Hepatocyte (in vitro differentiated cells): ENCODE measurements around the gene ARHGAP42. TPM values are rescaled to one million over a fixed set of nuclear protein-coding genes. Genes with fewer than 3 reads are reported as not detected.
A peak's percentile ranks its signal among the peaks of the same experiment; 100 is the strongest.

Experiments used
- DNase-seq: peaks from one replicate; pipeline ENCODE4 v3.0.0-alpha.2; 2016; ENCODE audit warnings: low spot score
- H2AFZ ChIP-seq: fragments of 200-600 bp; sonication (generic); 2 replicates; pipeline ENCODE4 v1.6.0; 2016; ENCODE audit warnings: antibody characterized with exemption, mild to moderate bottlenecking
- H3K27ac ChIP-seq: fragments of 200-600 bp; sonication (generic); 2 replicates; pipeline ENCODE4 v1.5.1; 2016; ENCODE audit warnings: mild to moderate bottlenecking
- H3K27me3 ChIP-seq: fragments of 200-600 bp; sonication (generic); 2 replicates; pipeline ENCODE4 v1.6.1; 2016
- H3K36me3 ChIP-seq: fragments of 200-600 bp; sonication (generic); replicated peaks from 2 replicates; pipeline ENCODE4 v1.5.1; 2016; ENCODE audit warnings: low read depth; ENCODE audit not compliant: insufficient read depth
- H3K4me1 ChIP-seq: fragments of 200-600 bp; sonication (generic); 2 replicates; pipeline ENCODE4 v1.5.1; 2016; ENCODE audit warnings: mild to moderate bottlenecking, moderate library complexity; ENCODE audit not compliant: insufficient read depth
- H3K4me2 ChIP-seq: fragments of 200-600 bp; sonication (generic); 2 replicates; pipeline ENCODE4 v1.6.0; 2016
- H3K4me3 ChIP-seq: fragments of 200-600 bp; sonication (generic); 2 replicates; pipeline ENCODE4 v1.5.1; 2016; ENCODE audit warnings: mild to moderate bottlenecking
- H3K79me2 ChIP-seq: fragments of 200-600 bp; sonication (generic); 2 replicates; pipeline ENCODE4 v1.6.0; 2017; ENCODE audit warnings: mild to moderate bottlenecking
- H3K9me2 ChIP-seq: fragments of 200-600 bp; sonication (generic); replicated peaks from 2 replicates; pipeline ENCODE4 v1.6.0; 2017; ENCODE audit warnings: mild to moderate bottlenecking; ENCODE audit not compliant: insufficient read depth
- H3K9me3 ChIP-seq: fragments of 200-600 bp; sonication (generic); 2 replicates; pipeline ENCODE4 v1.5.1; 2016; ENCODE audit warnings: low read depth, mild to moderate bottlenecking
- H4K20me1 ChIP-seq: fragments of 200-600 bp; sonication (generic); 2 replicates; pipeline ENCODE4 v1.6.0; 2016; ENCODE audit warnings: mild to moderate bottlenecking; ENCODE audit not compliant: insufficient read depth, poor library complexity, severe bottlenecking
- EZH2 ChIP-seq: fragments of 200-600 bp; sonication (generic); IDR thresholded peaks from 2 replicates; pipeline ENCODE4 v1.6.1; 2016; ENCODE audit warnings: antibody characterized with exemption, mild to moderate bottlenecking, borderline replicate concordance
- EZH2phosphoT487 ChIP-seq: fragments of 200-600 bp; sonication (generic); IDR thresholded peaks from one replicate; pipeline ENCODE4 v1.6.1; 2018; ENCODE audit warnings: antibody characterized with exemption, mild to moderate bottlenecking, low read depth, moderate library complexity; ENCODE audit not compliant: unreplicated experiment, severe bottlenecking
- WGBS: methylation state at CpG from one replicate; pipeline ENCODE4 v1.1.6; 2016; ENCODE audit warnings: low lambda C conversion rate; ENCODE audit errors: missing lambda C conversion rate; 5-methylcytosine and 5-hydroxymethylcytosine counted together
- polyA plus RNA-seq: library from polyadenylated mRNA; unstranded; fragments of >200 nt; fragmentation: Nextera tagmentation; extraction: Ambion mirVana; gene quantifications from 2 replicates; pipeline ENCODE4 v1.2.1, GENCODE V29; 2016
- total RNA-seq: library from RNA; depleted of rRNA; stranded (reverse); fragments of >200 nt; gene quantifications from 2 replicates; pipeline ENCODE4 v1.2.3, GENCODE V29; 2014
- TF ChIP-seq, protein P1 (sequence below): fragments of 200-600 bp; sonication (generic); IDR thresholded peaks from 2 replicates; pipeline ENCODE4 v1.5.1; 2016; ENCODE audit warnings: antibody characterized with exemption, mild to moderate bottlenecking; ENCODE audit not compliant: poor library complexity

The ARHGAP42 gene
- total and polyA plus RNA-seq, 2 experiments from 2014 or later: 8.7 to 26.5 TPM

GRCh38 chr11:100677796-100678195 lies 9.3 kb upstream of the ARHGAP42 start:
- Histone ChIP-seq H4K20me1 (no peaks in the 10 kb centered on the region), H3K4me2 (no peak overlapping the region), H3K9me2 (no peaks in the 10 kb centered on the region), H3K36me3 (no peaks in the 10 kb centered on the region), H3K4me1 (no peaks in the 10 kb centered on the region), H2AFZ (no peak overlapping the region), H3K27ac (no peak overlapping the region), H3K4me3 (no peak overlapping the region), H3K79me2 (no peaks in the 10 kb centered on the region), H3K27me3 (no peaks in the 10 kb centered on the region), H3K9me3 (no peaks in the 10 kb centered on the region)
- no peak for DNase-seq
- 86% methylated on average over 1 of the region's 1 CpG for WGBS
- TF ChIP-seq EZH2phosphoT487 (no peak), EZH2 (no peak)
- TF ChIP-seq, protein P1, sequence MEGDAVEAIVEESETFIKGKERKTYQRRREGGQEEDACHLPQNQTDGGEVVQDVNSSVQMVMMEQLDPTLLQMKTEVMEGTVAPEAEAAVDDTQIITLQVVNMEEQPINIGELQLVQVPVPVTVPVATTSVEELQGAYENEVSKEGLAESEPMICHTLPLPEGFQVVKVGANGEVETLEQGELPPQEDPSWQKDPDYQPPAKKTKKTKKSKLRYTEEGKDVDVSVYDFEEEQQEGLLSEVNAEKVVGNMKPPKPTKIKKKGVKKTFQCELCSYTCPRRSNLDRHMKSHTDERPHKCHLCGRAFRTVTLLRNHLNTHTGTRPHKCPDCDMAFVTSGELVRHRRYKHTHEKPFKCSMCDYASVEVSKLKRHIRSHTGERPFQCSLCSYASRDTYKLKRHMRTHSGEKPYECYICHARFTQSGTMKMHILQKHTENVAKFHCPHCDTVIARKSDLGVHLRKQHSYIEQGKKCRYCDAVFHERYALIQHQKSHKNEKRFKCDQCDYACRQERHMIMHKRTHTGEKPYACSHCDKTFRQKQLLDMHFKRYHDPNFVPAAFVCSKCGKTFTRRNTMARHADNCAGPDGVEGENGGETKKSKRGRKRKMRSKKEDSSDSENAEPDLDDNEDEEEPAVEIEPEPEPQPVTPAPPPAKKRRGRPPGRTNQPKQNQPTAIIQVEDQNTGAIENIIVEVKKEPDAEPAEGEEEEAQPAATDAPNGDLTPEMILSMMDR: no peak

- WGBS: 60% methylated on average over 7 of the region's 7 CpGs
- Histone ChIP-seq H3K4me2 (no peak overlapping the region), H3K79me2 (no peaks in the 10 kb centered on the region), H2AFZ (peak overlapping the region; percentile 17), H3K4me1 (no peaks in the 10 kb centered on the region), H4K20me1 (no peaks in the 10 kb centered on the region), H3K9me2 (no peaks in the 10 kb centered on the region), H3K27me3 (no peaks in the 10 kb centered on the region), H3K27ac (no peak overlapping the region), H3K4me3 (no peak overlapping the region), H3K36me3 (no peaks in the 10 kb centered on the region), H3K9me3 (no peaks in the 10 kb centered on the region)
- DNase-seq: no peak
- TF ChIP-seq EZH2 (no peak), EZH2phosphoT487 (no peak)
- TF ChIP-seq, protein P1: no peak
These were observed 7.0 kb upstream of the ARHGAP42 start for GRCh38 chr11:100680070-100680469.

GRCh38 chr11:100681064-100681502 lies 6.0 kb upstream of the ARHGAP42 start:
- Histone ChIP-seq H3K27me3 (no peaks in the 10 kb centered on the region), H3K9me2 (no peaks in the 10 kb centered on the region), H2AFZ (no peak overlapping the region), H3K4me1 (no peaks in the 10 kb centered on the region), H3K27ac (peak overlapping the region; percentile 48), H3K79me2 (no peaks in the 10 kb centered on the region), H3K9me3 (no peaks in the 10 kb centered on the region), H4K20me1 (no peaks in the 10 kb centered on the region), H3K4me3 (no peak overlapping the region), H3K4me2 (no peak overlapping the region), H3K36me3 (no peaks in the 10 kb centered on the region)
- 47% methylated on average over 8 of the region's 8 CpGs for WGBS
- DNase-seq: peak; percentile 77
- TF ChIP-seq EZH2phosphoT487: no peak
- TF ChIP-seq, protein P1: no peak
- TF ChIP-seq EZH2: no peak
